PC-9 (cell line): ENCODE measurements around the gene MAZ. TPM values are rescaled to one million over a fixed set of nuclear protein-coding genes. Genes with fewer than 3 reads are reported as not detected.

ENCODE experiments used
- BruUV-seq: library from RNA; stranded (reverse); fragments of 400-500 nt; replicated peaks from 2 replicates; lab custom pipeline; 2021; lab: Mats Ljungman, UMichigan
- CTCF ChIA-PET: fragments of 300-600 bp; sonication (Branson Sonifier 250); formaldehyde crosslinking; loops from one replicate; lab custom pipeline; 2022; ENCODE audit warnings: antibody characterized with exemption; lab: Charles Lee
- POLR2A ChIA-PET: fragments of 300-600 bp; sonication (Branson Sonifier 250); formaldehyde crosslinking; loops from one replicate; lab custom pipeline; 2022; ENCODE audit warnings: antibody characterized with exemption; ENCODE audit not compliant: unreplicated experiment; lab: Charles Lee
- DNase-seq, 2 experiments: peaks; one replicate each; pipeline versions ENCODE4 v3.0.0 to v3.0.0-alpha.2; 2015 to 2022; ENCODE audit warnings: mixed read lengths in 1 of 2
- H2AFZ ChIP-seq: fragments of 200-600 bp; sonication (generic); 2 replicates; pipeline ENCODE4 v1.8.1; 2017; ENCODE audit warnings: antibody characterized with exemption
- H3F3A ChIP-seq: fragments of 200-600 bp; sonication (generic); 2 replicates; pipeline ENCODE4 v1.8.1; 2017; ENCODE audit warnings: antibody characterized with exemption, mild to moderate bottlenecking, low read depth; ENCODE audit not compliant: insufficient read depth
- H3K27ac ChIP-seq: fragments of 200-600 bp; sonication (generic); 2 replicates; pipeline ENCODE4 v1.6.1; 2016; ENCODE audit warnings: mixed run types
- H3K27me3 ChIP-seq: fragments of 200-600 bp; sonication (generic); 2 replicates; pipeline ENCODE4 v1.6.1; 2016; ENCODE audit warnings: low read depth, mixed run types; ENCODE audit not compliant: insufficient read depth
- H3K36me3 ChIP-seq: fragments of 200-600 bp; sonication (generic); 2 replicates; pipeline ENCODE4 v1.6.1; 2016; ENCODE audit warnings: low read depth, mixed run types
- H3K4me1 ChIP-seq: fragments of 200-600 bp; sonication (generic); replicated peaks from 2 replicates; pipeline ENCODE4 v1.6.1; 2016; ENCODE audit warnings: mixed run types; ENCODE audit not compliant: insufficient read depth
- H3K4me2 ChIP-seq: fragments of 200-600 bp; sonication (generic); 2 replicates; pipeline ENCODE4 v1.6.1; 2017; ENCODE audit warnings: mixed run types
- H3K4me3 ChIP-seq: fragments of 200-600 bp; sonication (generic); 2 replicates; pipeline ENCODE4 v1.6.1; 2016; ENCODE audit warnings: mixed run types
- H3K79me2 ChIP-seq: fragments of 200-600 bp; sonication (generic); 2 replicates; pipeline ENCODE4 v1.6.1; 2017; ENCODE audit warnings: low read depth, mixed run types
- H3K9me2 ChIP-seq: fragments of 200-600 bp; sonication (generic); 2 replicates; pipeline ENCODE4 v1.8.1; 2017; ENCODE audit warnings: mild to moderate bottlenecking; ENCODE audit not compliant: insufficient read depth
- H3K9me3 ChIP-seq: fragments of 200-600 bp; sonication (generic); 2 replicates; pipeline ENCODE4 v1.8.1; 2016; ENCODE audit warnings: low read depth; ENCODE audit not compliant: insufficient read depth
- H4K20me1 ChIP-seq: fragments of 200-600 bp; sonication (generic); 2 replicates; pipeline ENCODE4 v1.8.1; 2017; ENCODE audit not compliant: insufficient read depth
- CTCF ChIP-seq: fragments of 200-600 bp; sonication (generic); conservative IDR thresholded peaks from 2 replicates; pipeline ENCODE4 v1.6.1; 2017; ENCODE audit warnings: mixed run types, antibody characterized with exemption, mild to moderate bottlenecking, moderate library complexity
- EZH2 ChIP-seq: fragments of 200-600 bp; sonication (generic); IDR thresholded peaks from 2 replicates; pipeline ENCODE4 v1.8.0; 2017; ENCODE audit warnings: antibody characterized with exemption, low read depth
- intact Hi-C: fragments of 100-400 bp; cut with micrococcal nuclease; formaldehyde crosslinking; loops from one replicate; pipeline ENCODE4 v1.10.0; 2022; ENCODE audit not compliant: unreplicated experiment
- total RNA-seq: library from RNA; stranded (reverse); gene quantifications from 2 replicates; pipeline ENCODE4 v1.2.3, GENCODE V29; 2021

MAZ gene
- total RNA-seq, 1 experiment from 2014 or later: 481 TPM

- Histone ChIP-seq H3K4me2 (peak overlapping the region; percentile 79), H3K4me3 (peak overlapping the region; percentile 58), H2AFZ (peak overlapping the region; percentile 50; the same call in 1 of the 2 replicates), H3K9me2 (no peaks in the 10 kb centered on the region), H3K27ac (peak overlapping the region; percentile 51; the same call in 1 of the 2 replicates), H3K36me3 (0 out of 2 replicates have a peak, but pooled peaks cover 9% of the 10 kb centered on the region), H3F3A (peaks cover 67% of the 10 kb centered on the region), H4K20me1 (peaks cover 10% of the 10 kb centered on the region; the same call in 1 of the 2 replicates), H3K79me2 (peaks cover 17% of the 10 kb centered on the region), H3K27me3 (no peaks in the 10 kb centered on the region), H3K4me1 (peaks cover 48% of the 10 kb centered on the region), H3K9me3 (no peaks in the 10 kb centered on the region)
- TF ChIP-seq EZH2 (no peak), CTCF (no peak)
- intact Hi-C loops: no loop called here
- no TSS peak for BruUV-seq
- DNase-seq: no peak
- ChIA-PET CTCF (interaction anchor here (0.6 to 1.6 kb wide), 3 partner anchors 40 to 134 kb away, joined by 4 to 10 read pairs (median 4); no protein-coding TSS in a partner anchor), POLR2A (interaction anchor here (0.5 to 0.8 kb wide), 3 partner anchors 8 to 107 kb away, joined by 3 to 20 read pairs (median 5); partner anchors contain the start of gene PAGR1)
These were observed 2.0 kb downstream of the MAZ start for GRCh38 chr16:29808219-29808900.

- Histone ChIP-seq H2AFZ (no peak overlapping the region), H3K9me3 (no peaks in the 10 kb centered on the region), H3K79me2 (peaks cover 17% of the 10 kb centered on the region), H3K27me3 (no peaks in the 10 kb centered on the region), H3K36me3 (0 out of 2 replicates have a peak, but pooled peaks cover 9% of the 10 kb centered on the region), H3K4me1 (peaks cover 42% of the 10 kb centered on the region), H3K27ac (no peak overlapping the region), H3K4me2 (peak overlapping the region; percentile 79), H4K20me1 (peaks cover 10% of the 10 kb centered on the region; the same call in 1 of the 2 replicates), H3K9me2 (no peaks in the 10 kb centered on the region), H3K4me3 (peak overlapping the region; percentile 58; the same call in 1 of the 2 replicates), H3F3A (peaks cover 60% of the 10 kb centered on the region)
- ChIA-PET CTCF (interaction anchor here (1.5 kb wide), 1 partner anchor 39 kb away, joined by 10 read pairs; no protein-coding TSS in a partner anchor), POLR2A (interaction anchor here (0.5 kb wide), 1 partner anchor 107 kb away, joined by 20 read pairs; no protein-coding TSS in a partner anchor)
- intact Hi-C loops: no loop called here
- DNase-seq: no peak
- no TSS peak for BruUV-seq
- no peak for TF ChIP-seq EZH2
- no peak for TF ChIP-seq CTCF
These were observed 2.9 kb downstream of the MAZ start for GRCh38 chr16:29809031-29809747.
